Activated T-helper 1 cell treated with anti-CD3 and anti-CD28 coated beads, Interleukin-12 subunit alpha, Interleukin-12 subunit beta, Interleukin-2, Interleukin-4 antibody, amounts not matched to agents 30 ng/mL and 10 ng/mL and 1 ng/mL, durations not matched to agents 14 hours and 24 hours and 36 hours (primary cell): ENCODE results near the gene TMEM40. TPM values are rescaled to one million over a fixed set of nuclear protein-coding genes. Genes with fewer than 3 reads are reported as not detected.
A peak's percentile ranks its signal among the peaks of the same experiment; 100 is the strongest.
"Not testable (repeated sequence)": the region's sequence is repeated elsewhere in the genome, so short reads cannot be mapped to it uniquely, and the experiment has no call there.

Experiments
- DNase-seq: peaks from one replicate; pipeline ENCODE4 v3.0.0; 2021; ENCODE audit warnings: low spot score
- H3K27ac Mint-ChIP-seq: one replicate; pipeline ENCODE4 v1.8.0; 2021; ENCODE audit warnings: mild to moderate bottlenecking, mixed read lengths
- H3K27me3 Mint-ChIP-seq: one replicate; pipeline ENCODE4 v1.8.0; 2022; ENCODE audit warnings: mild to moderate bottlenecking, moderate library complexity, mixed read lengths; ENCODE audit not compliant: insufficient read depth
- H3K36me3 Mint-ChIP-seq: one replicate; pipeline ENCODE4 v1.8.0; 2021; ENCODE audit warnings: low read depth, mixed read lengths
- H3K4me1 Mint-ChIP-seq: one replicate; pipeline ENCODE4 v1.8.0; 2021; ENCODE audit warnings: low read depth, mixed read lengths
- H3K4me3 Mint-ChIP-seq: one replicate; pipeline ENCODE4 v1.8.0; 2021; ENCODE audit warnings: mild to moderate bottlenecking, moderate library complexity, mixed read lengths
- H3K9me3 Mint-ChIP-seq: one replicate; pipeline ENCODE4 v1.8.0; 2021; ENCODE audit warnings: mixed read lengths
- intact Hi-C: fragments of 100-400 bp; cut with micrococcal nuclease; formaldehyde crosslinking; loops from one replicate; pipeline ENCODE4 v1.15.1; 2024
- total RNA-seq: library from RNA; stranded (reverse); gene quantifications from 2 replicates; pipeline ENCODE4 v1.2.3, GENCODE V29; 2022

Gene TMEM40
- total RNA-seq, 1 donor from 2014 or later, result not detected

DNA sequence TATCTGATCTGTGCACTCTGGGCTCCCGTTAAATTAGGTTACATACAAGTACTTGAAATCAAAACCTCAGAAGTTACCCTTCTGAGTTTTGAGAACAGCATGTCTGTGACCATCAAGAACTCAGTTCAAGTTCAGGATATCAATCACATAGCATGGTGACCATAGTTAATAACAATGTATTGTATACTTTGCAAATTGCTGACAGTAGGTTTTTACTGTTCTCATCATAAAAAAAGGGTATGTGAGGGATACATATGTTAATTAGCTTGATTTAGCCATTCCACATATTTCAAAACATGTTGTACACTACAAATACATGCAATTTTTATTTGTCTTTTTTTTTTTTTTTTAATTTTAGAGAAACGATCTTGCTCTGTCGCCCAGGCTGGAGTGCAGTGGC, 25.5 kb downstream of the TMEM40 start:
- Mint-ChIP-seq H3K27ac (no peak overlapping the region), H3K9me3 (no peaks in the 10 kb centered on the region), H3K36me3 (no peaks in the 10 kb centered on the region), H3K27me3 (peaks cover 5% of the 10 kb centered on the region), H3K4me1 (no peaks in the 10 kb centered on the region), H3K4me3 (no peak overlapping the region)
- intact Hi-C loops, result no loop called here
- DNase-seq, result no peak

DNA sequence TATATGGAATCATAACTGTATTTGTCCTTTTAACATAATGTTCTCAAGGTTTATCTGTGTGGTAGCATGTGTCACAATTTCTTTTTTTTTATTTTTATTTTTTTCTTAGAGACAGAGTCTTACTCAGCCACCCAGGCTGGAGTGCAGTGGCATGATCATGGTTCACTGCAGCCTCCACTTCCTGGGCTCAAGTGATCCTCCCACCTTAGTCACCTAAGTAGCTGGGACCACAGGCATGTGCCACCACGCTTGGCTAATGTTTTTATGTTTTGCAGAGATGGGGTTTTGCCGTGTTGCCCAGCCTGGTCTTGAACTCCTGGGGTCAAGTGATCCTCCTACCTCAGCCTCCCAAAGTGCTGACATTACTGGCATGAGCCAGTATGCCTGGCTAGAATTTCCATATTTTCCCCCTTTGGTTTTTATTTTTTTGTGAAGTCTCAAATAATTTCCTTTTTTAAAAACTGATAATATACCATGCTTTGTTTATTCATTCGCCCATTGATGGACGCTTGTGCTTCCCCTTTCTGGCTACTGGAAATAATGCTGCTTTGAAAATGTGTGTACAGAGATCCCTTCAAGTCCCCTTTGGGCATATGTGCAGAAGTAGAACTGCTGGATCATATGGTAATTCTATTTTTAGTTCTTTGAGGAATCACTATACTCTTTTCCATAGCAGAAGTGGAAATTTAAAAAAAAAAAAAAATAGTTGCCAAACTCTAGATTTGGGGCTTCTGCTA, 28.4 kb downstream of the TMEM40 start:
- no peak overlapping the region for H3K4me3 Mint-ChIP-seq
- DNase-seq, result no peak
- intact Hi-C loops, result no loop called here
- no peak overlapping the region for H3K27ac Mint-ChIP-seq
- peaks cover 5% of the 10 kb centered on the region for H3K27me3 Mint-ChIP-seq
- H3K9me3 Mint-ChIP-seq, result no peaks in the 10 kb centered on the region
- H3K36me3 Mint-ChIP-seq, result no peaks in the 10 kb centered on the region
- H3K4me1 Mint-ChIP-seq, result no peaks in the 10 kb centered on the region

DNA sequence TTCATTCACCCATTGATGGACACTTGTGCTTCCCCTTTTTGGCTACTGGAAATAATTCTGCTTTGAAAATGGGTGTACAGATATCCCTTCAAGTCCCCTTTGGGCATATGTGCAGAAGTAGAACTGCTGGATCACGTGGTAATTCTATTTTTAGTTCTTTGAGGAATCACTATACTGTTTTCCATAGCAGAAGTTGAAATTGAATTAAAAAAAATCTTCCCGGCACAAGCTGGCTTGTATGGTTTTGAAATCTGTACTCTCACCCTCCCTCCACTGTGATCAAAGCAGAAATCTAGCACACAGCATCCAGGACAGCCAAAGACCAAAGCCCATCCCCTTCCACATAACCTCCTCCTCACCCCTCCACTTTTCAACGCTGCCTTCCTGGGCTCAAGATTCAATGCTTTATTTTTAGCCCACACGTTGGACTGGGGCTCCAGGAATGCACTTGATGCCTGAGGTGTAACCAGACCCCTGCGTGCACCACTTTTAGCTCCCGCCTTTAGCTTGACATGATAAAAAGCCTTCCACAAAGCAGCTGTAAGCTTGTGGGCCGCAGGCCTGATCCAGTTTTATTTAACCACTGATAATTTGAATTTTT, 29.9 kb downstream of the TMEM40 start:
- intact Hi-C loops, result no loop called here
- no peaks in the 10 kb centered on the region for H3K4me1 Mint-ChIP-seq
- H3K9me3 Mint-ChIP-seq, result no peaks in the 10 kb centered on the region
- peaks cover 5% of the 10 kb centered on the region for H3K27me3 Mint-ChIP-seq
- DNase-seq, result no peak
- no peak overlapping the region for H3K4me3 Mint-ChIP-seq
- H3K36me3 Mint-ChIP-seq, result no peaks in the 10 kb centered on the region
- no peak overlapping the region for H3K27ac Mint-ChIP-seq

DNA sequence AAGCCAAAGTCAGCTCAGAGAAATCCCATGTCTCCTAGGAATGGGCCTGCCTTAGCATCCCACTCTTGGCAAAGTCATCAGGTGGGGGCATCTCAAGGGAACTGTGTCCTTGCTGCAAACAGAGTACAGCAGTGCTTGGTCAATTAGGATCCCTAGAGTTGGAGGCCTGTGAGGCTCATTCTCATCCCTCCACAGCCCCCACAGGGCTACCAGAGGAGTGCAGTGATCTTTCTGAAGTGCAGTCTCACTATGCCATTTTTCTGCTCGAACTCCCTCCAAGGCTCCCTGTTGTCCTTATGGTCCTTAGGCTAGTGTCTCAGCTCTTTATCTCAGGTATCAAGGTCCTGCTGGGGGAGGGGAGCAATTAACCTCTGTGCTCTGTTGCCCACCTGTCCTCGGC, 31.1 kb downstream of the TMEM40 start:
- H3K36me3 Mint-ChIP-seq, result no peaks in the 10 kb centered on the region
- intact Hi-C loops, result no loop called here
- H3K27ac Mint-ChIP-seq, result no peak overlapping the region
- no peak for DNase-seq
- H3K27me3 Mint-ChIP-seq, result peaks cover 6% of the 10 kb centered on the region
- no peaks in the 10 kb centered on the region for H3K9me3 Mint-ChIP-seq
- H3K4me3 Mint-ChIP-seq, result no peak overlapping the region
- no peaks in the 10 kb centered on the region for H3K4me1 Mint-ChIP-seq

DNA sequence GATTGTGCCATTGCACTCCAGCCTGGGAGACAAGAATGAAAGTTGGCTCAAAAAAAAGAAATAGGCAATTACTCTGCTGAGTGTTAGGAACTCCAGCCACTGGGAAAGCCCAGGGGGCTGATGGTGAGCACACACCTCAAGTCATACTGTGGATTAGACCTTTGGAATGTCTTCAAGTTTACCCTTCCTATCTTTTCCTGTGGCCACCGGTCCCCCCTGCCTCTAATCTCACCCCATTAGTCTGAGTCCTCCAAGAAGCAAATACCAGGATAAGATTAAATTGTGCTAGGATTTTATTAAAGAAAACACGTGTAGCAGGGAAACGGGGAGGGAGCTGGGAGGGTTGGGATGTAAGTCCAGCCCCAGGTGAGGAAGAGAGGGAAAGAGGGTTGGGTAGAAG, 31.6 kb downstream of the TMEM40 start:
- Mint-ChIP-seq H3K36me3 (no peaks in the 10 kb centered on the region), H3K27me3 (peaks cover 6% of the 10 kb centered on the region), H3K4me3 (no peak overlapping the region), H3K9me3 (no peaks in the 10 kb centered on the region), H3K27ac (no peak overlapping the region), H3K4me1 (no peaks in the 10 kb centered on the region)
- no peak for DNase-seq
- intact Hi-C loops, result no loop called here

DNA sequence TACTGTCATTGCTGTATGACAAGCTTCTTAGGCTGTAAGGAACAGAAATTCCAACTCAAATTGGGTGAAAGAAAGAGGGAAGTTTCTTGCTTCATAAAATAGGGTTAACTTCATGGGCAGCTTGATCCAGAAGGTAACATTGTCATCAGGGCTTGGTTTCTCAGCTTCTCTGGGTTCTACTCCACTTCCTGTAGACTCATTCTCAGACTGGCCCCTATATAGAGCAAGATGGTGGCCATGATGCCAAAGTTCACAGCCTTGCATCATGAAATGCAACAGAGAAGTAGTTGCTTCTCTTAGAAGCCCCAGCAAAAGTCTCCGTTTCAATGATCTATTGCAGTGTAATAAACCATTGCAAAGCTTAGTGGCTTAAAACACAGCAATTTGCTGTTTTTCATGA, 33.6 kb downstream of the TMEM40 start:
- Mint-ChIP-seq H3K4me1 (no peaks in the 10 kb centered on the region), H3K4me3 (no peak overlapping the region), H3K27me3 (peaks cover 5% of the 10 kb centered on the region), H3K36me3 (no peaks in the 10 kb centered on the region), H3K9me3 (no peaks in the 10 kb centered on the region), H3K27ac (no peak overlapping the region)
- intact Hi-C loops, result no loop called here
- DNase-seq, result no peak

- peaks cover 4% of the 10 kb centered on the region for H3K4me1 Mint-ChIP-seq
- no peak for DNase-seq
- H3K27me3 Mint-ChIP-seq, result peaks cover 7% of the 10 kb centered on the region
- H3K9me3 Mint-ChIP-seq, result no peaks in the 10 kb centered on the region
- no peak overlapping the region for H3K4me3 Mint-ChIP-seq
- intact Hi-C loops, result loop anchor here (5.0 kb wide), 1 partner anchor 117 kb away; no protein-coding TSS in a partner anchor
- H3K27ac Mint-ChIP-seq, result no peak overlapping the region
- H3K36me3 Mint-ChIP-seq, result no peaks in the 10 kb centered on the region
Observed at GRCh38 chr3:12724794-12725193, 34.3 kb downstream of the TMEM40 start.

DNA sequence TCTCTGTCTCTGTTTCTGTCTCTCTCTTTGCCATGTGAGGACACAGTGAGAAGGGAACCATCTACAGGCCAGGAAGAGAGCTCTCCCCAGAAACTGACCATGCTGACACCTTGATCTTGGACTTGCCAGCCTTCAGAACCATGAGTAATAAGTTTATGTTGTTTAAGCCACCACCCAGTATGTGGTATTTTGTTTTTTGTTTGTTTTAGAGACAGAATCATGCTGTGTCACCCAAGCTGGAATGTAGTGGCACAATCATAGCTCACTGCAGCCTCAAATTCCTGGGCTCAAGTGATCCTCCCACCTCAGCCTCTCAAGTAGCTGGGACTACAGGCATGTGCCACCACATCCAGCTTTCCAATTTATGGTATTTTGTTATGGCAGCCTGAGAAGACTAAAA, 35.7 kb downstream of the TMEM40 start:
- intact Hi-C loops, result loop anchor here (5.0 kb wide), 1 partner anchor 116 kb away; no protein-coding TSS in a partner anchor
- not testable (repeated sequence) for H3K9me3 Mint-ChIP-seq, H3K4me1 Mint-ChIP-seq, H3K27me3 Mint-ChIP-seq, H3K27ac Mint-ChIP-seq, H3K36me3 Mint-ChIP-seq, DNase-seq, H3K4me3 Mint-ChIP-seq

DNA sequence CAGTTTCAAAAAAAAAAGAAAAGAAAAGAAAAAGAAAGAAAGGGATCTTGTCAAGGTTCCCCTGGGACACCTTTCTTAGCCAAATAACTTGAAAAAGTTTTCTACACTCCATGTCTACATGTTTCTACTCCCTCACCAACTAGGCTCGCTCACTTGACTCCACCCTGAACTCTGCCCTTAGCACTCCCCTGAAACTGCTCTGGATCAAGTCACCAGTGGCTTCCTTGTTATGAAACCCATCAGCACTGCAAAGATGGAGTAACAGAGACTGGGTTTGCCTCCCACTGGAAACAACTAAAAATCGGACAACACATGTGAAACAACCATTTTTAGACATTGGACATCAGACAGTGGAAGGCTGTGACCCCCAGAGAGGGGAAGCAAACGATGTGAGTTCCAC, 36.8 kb downstream of the TMEM40 start:
- Mint-ChIP-seq H3K4me1 (peaks cover 9% of the 10 kb centered on the region), H3K27ac (no peak overlapping the region)

DNA sequence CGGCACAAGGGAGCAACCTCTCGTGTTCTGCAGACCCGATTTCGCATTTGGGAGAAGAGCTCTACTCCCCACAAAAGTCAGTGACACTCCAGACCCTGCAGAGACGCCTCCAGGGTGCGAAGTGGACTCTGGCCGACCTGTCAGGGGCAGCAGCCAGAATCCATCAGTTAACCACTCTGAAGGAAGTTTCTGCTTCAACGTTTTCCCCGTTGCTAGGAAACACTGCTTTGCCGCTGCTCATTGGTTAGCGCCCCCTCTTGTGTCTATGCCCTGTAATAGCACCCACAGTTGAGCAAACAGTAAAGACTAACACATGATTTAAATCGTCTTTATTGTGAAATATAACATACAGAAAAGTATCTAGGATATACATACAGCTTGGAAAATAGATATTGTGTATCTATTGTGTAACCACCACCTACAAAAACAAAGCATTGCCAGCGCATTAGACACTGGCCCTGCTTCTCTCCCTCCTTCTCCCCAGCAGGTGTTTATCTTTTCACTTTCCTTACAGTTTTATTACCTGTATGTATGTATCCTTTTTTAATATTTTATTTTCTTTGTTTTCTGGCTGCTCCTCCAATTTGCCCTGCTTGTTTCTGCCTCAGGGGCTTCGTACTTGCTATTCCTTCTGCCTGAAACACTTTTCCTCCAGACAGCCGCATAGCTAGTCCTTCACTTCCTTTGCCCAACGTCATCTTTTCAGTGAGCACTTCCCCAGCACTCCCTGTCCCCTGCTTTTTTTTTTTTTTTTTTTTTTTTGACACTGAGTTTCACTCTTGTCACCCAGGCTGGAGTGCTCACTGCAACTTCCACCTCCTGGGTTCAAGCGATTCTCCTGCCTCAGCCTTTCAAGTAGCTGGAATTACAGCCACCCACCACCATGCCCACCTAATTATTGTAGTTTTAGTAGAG, 38.8 kb downstream of the TMEM40 start:
- H3K4me1 Mint-ChIP-seq, result peaks cover 9% of the 10 kb centered on the region
- no peaks in the 10 kb centered on the region for H3K9me3 Mint-ChIP-seq
- H3K36me3 Mint-ChIP-seq, result no peaks in the 10 kb centered on the region
- H3K4me3 Mint-ChIP-seq, result no peak overlapping the region
- H3K27me3 Mint-ChIP-seq, result peaks cover 5% of the 10 kb centered on the region
- H3K27ac Mint-ChIP-seq, result peak overlapping the region; percentile 41
- intact Hi-C loops, result loop anchor here (1.0 to 5.0 kb wide), 5 partner anchors 14 to 585 kb away; partner anchors contain the start of genes RAF1 and TSEN2
- peak; percentile 66 for DNase-seq

More for the DNA sequence above, 36.8 kb downstream of the TMEM40 start:
- Mint-ChIP-seq H3K36me3 (no peaks in the 10 kb centered on the region), H3K9me3 (no peaks in the 10 kb centered on the region), H3K4me3 (no peak overlapping the region), H3K27me3 (peaks cover 5% of the 10 kb centered on the region)
- intact Hi-C loops, result loop anchor here (5.0 kb wide), 1 partner anchor 115 kb away; no protein-coding TSS in a partner anchor
- no peak for DNase-seq

- Mint-ChIP-seq H3K36me3 (no peaks in the 10 kb centered on the region), H3K27me3 (peaks cover 5% of the 10 kb centered on the region), H3K4me1 (peaks cover 9% of the 10 kb centered on the region), H3K4me3 (no peak overlapping the region), H3K27ac (no peak overlapping the region), H3K9me3 (no peaks in the 10 kb centered on the region)
- no peak for DNase-seq
- intact Hi-C loops, result no loop called here
Observed at GRCh38 chr3:12719541-12719940, 39.5 kb downstream of the TMEM40 start.

- H3K9me3 Mint-ChIP-seq, result no peaks in the 10 kb centered on the region
- no peaks in the 10 kb centered on the region for H3K36me3 Mint-ChIP-seq
Observed at GRCh38 chr3:12716605-12717151, 42.4 kb downstream of the TMEM40 start.

More at GRCh38 chr3:12716605-12717151, 42.4 kb downstream of the TMEM40 start:
- H3K27ac Mint-ChIP-seq, result no peak overlapping the region
- DNase-seq, result no peak
- no peak overlapping the region for H3K4me3 Mint-ChIP-seq
- intact Hi-C loops, result no loop called here
- peaks cover 7% of the 10 kb centered on the region for H3K27me3 Mint-ChIP-seq
- peaks cover 9% of the 10 kb centered on the region for H3K4me1 Mint-ChIP-seq
